ENCODE measurements around the gene EPS8.

DNA sequence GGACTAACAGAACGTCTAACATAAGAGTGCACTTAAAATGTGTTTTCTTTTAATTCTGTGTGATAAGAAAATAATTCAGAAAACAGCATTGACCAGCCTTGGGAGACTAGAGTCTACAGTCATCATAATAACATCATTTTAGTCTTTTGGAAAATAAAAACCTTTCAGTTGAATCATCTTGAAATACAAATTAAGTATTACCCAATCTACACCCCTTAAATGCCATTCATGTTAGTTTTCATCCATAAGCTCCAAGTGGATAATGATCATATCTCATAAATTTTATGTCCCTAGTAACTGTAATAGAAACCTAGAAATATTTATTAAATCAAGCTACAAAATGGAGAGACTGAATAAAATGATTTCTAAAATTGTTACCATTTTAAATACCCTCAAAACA, 32.4 kb downstream of the EPS8 start:
- TF ChIP-seq, protein P1, sequence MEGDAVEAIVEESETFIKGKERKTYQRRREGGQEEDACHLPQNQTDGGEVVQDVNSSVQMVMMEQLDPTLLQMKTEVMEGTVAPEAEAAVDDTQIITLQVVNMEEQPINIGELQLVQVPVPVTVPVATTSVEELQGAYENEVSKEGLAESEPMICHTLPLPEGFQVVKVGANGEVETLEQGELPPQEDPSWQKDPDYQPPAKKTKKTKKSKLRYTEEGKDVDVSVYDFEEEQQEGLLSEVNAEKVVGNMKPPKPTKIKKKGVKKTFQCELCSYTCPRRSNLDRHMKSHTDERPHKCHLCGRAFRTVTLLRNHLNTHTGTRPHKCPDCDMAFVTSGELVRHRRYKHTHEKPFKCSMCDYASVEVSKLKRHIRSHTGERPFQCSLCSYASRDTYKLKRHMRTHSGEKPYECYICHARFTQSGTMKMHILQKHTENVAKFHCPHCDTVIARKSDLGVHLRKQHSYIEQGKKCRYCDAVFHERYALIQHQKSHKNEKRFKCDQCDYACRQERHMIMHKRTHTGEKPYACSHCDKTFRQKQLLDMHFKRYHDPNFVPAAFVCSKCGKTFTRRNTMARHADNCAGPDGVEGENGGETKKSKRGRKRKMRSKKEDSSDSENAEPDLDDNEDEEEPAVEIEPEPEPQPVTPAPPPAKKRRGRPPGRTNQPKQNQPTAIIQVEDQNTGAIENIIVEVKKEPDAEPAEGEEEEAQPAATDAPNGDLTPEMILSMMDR (IDR thresholded peaks at IDR 0.05; ENCODE audit: low read length) = no peak
- no peak for TF ChIP-seq EZH2 (IDR thresholded peaks at IDR 0.05; ENCODE audit: borderline replicate concordance, low read length)

All from OCI-LY1 (cell line).